HEK293 (cell line): ENCODE data around the gene KCNT1.

Experiments
- ZNF146 ChIP-seq: fragments of 450-650 bp; formaldehyde crosslinking; IDR thresholded peaks from 2 replicates; pipeline ENCODE4 v1.5.1; 2016; ENCODE audit warnings: missing biosample characterization, missing genetic modification characterization
- TF ChIP-seq, protein P1 (sequence below): fragments of 450-650 bp; formaldehyde crosslinking; IDR thresholded peaks from 2 replicates; pipeline ENCODE4 v1.5.1; 2016; ENCODE audit warnings: missing biosample characterization, missing genetic modification characterization

- TF ChIP-seq, protein P1, sequence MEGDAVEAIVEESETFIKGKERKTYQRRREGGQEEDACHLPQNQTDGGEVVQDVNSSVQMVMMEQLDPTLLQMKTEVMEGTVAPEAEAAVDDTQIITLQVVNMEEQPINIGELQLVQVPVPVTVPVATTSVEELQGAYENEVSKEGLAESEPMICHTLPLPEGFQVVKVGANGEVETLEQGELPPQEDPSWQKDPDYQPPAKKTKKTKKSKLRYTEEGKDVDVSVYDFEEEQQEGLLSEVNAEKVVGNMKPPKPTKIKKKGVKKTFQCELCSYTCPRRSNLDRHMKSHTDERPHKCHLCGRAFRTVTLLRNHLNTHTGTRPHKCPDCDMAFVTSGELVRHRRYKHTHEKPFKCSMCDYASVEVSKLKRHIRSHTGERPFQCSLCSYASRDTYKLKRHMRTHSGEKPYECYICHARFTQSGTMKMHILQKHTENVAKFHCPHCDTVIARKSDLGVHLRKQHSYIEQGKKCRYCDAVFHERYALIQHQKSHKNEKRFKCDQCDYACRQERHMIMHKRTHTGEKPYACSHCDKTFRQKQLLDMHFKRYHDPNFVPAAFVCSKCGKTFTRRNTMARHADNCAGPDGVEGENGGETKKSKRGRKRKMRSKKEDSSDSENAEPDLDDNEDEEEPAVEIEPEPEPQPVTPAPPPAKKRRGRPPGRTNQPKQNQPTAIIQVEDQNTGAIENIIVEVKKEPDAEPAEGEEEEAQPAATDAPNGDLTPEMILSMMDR (tag by site-specific recombination), result no peak
- TF ChIP-seq ZNF146, result no peak
Observed at GRCh38 chr9:135774239-135774747, 72.3 kb downstream of the KCNT1 start.
